HG03135 (cell line): ENCODE results near the gene TRIM29.

Experiments
- ATAC-seq: cut with Tn5 transposase; IDR thresholded peaks from one replicate; pipeline ENCODE4 v1.9.1; 2021; ENCODE audit warnings: mild to moderate bottlenecking, moderate library complexity; ENCODE audit not compliant: unreplicated experiment

The TRIM29 gene

DNA sequence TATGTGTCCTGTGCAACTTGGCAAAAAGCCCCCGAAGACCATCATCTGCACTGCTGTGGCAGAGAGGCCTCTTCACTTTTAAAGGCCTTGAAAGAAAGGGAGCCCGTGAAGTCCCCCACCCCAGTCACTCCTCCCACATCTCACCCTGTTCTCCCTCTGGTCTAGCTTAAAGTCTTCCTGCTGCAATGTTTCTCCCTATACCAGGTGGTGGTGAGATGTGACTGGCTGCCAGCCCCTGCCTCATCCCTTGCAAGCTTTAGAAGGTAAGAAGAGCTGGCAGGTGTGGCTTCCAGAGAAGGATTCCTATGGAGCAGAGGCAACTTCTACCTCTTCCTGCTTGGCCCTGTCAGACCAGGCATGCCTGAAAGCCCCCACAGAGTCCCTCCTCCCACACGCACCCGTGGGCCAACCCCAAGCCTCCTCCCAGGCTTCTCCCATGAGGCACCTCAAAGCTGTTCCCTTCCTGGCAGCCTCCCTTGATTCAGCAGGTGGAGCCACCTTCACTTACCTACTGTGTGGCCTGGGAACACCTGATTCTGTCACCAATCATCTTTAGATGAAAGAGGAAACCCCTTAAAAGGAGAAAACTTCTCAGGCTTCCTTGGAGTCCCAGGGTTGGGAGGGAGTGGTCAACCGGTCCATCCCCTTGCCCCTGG is 4.0 kb upstream of the TRIM29 start:
- ATAC-seq: no peak

DNA sequence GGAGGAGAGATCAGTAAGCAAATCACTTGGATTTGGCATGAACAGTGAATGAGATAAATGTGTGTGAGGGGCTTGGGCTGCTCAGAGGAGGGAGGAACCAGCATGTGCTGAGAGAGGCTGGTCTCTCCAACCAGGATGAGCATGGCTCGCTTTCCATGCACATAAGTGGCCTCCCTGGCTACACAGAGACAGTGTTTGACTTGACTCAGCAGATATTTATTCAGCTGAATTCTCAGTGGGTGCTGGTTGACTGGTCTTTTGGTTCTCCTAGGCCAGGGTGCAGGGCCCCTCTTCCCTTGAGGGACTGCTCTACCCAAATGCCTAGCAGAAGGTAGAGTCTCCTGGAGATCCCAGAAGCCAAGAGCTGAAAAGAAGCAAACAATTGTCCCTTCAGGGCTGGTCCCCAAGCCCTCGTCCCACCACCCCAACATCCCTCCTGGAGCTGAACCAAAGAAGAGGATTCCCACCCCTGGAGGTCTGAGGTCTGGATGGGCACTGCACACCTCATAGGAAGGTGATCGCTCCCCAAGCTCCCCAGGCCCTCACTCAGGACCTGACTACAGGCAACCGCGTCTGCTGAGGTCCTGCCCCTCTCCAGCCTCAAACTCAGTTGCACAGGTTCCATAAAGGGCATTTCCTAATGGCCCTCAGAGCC is 3.3 kb upstream of the TRIM29 start:
- ATAC-seq: no peak

DNA sequence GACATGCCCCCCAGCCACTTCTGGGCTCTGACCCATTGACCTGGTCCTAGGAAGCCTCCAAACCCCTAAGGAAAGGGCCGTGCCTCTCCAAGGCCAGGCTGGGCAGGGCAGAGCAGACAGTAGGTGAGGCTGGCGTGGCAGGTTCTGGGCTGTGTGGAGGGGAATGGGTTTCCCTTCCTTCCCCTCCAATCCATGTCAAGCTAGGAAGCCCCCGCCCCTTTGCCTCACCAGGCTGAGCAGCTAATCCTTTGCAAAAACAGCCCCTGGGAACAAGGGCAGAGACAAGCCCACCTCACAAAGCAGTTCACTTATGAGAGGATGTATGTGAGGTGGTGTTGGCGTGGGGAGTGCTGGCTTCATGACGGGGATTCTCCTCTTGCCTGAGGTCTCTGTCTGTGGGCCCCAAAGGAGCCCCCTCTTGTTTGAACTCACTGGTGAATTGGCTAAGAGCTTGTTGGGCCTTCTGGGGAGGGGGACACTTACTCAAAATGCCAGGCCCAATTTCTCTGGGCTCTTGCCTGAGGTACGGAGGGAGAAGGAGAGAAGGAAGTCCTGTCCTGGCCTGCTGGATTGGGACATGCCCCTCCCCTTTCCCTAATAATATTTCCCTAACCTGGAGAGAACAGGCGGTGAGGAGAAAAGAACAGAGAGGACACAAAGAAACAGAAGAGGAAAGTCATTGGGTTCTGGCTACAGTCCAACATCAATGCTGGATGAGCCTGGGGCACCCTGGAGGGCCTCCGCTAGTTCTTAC is 1.6 kb upstream of the TRIM29 start:
- ATAC-seq: no peak

DNA sequence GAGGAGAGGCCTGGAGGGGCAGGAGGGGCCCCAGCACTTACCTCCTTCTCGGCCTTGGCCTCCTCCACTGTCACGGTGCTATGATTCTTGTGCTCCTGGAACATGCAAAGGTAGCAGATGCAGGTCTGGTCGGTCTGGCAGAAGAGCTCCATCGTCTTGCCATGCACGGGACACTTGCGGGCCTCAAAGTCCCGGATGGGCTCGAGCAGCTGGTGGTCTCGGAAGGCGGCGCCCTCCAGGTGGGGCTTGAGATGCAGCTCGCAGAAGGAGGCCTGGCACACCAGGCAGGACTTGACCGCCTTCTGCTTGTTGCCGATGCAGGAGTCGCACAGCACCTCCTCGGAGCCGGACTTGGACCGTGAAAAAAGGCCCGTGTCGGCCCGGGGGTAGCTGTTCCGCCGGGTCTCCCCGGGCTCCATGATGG is 714 bp downstream of the TRIM29 start:
- ATAC-seq: no peak

DNA sequence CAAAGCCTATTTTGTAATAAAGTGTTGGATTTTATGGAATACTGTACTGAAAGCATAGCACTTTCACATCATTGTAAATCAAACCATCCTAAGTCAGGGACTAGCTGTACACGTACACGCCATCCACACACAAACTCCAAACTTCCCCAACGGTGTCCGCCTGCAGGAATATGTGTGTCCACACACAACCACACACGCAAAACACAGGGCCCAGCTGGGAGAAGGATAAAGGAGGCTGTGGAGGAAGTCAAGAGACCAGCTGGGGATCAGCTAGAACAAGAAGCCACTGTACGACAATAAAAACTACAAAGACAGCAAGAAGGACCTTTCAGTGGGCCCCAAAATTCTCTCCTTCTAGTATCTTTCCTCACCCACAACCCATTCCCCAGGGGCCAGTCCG is 1.6 kb downstream of the TRIM29 start:
- no peak for ATAC-seq

DNA sequence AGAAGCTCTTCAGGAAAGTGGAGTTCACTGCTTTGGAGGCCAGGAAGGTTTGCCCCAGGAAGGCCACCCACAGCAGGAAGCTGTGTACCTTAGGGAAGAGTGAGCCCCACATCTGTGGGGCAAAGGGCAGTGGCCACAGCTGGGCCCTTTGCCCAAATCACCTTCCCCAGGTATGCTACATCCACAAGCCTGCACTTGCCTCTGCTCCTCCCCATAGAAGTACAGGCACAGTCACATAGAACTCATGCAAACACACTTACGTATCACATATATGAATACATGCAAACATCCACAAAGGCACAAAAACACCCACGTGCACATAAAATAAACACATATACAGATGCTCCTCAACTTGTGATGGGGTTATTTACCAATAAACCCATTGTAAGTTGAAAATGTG is 2.1 kb downstream of the TRIM29 start:
- no peak for ATAC-seq

DNA sequence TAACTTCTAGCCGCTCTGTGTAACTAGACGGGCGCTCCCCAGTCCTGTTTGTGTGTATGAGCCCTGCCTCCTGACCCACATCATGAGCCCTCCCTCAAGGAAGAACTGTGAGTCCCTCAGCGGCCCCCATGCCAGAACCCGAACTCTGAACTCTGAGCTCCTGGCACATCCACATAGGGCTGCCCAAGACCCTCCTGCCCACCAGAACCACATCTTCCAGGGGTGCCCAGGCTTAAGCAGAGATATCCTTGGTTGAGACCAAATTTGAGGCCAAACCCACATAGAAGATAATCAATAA is 3.0 kb downstream of the TRIM29 start:
- no peak for ATAC-seq

DNA sequence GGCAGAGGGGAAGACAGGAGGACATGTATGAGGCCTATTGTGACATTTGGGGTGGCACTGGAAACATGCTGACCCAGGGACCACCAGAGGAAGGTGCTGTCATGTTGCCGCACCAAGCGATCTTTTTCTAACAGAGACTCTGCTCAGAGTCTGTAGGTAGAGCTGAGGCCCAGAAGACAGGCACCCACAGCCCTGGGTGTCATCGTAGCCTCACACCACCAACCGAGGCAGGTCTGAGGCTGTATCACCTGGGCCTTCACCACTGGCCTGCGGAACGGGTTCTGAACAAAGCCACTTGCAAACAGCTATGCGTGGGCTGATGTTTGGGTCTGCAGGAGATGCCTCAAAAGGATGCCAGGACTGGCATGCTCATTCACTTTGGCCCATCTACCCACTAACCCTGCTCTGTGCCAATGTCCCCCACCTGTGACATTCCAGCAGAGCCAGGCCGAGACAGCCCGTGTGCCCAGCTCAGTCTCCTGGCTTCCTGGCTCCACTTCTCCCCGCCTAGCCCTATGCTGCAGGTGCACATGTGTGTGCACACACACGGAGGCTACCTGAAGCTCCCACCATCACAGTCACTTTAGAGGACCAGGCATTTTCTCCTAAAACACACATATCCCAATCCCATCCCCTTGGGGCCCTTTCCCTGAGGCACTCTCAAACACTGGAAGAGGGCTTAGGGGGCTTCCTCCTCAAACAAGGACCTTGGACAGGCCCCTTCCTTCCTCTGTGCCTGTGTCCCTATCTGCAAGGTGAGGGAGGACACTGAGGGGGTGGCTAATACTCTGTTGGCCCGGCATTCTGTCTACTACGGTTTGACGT is 3.6 kb downstream of the TRIM29 start:
- ATAC-seq: no peak

DNA sequence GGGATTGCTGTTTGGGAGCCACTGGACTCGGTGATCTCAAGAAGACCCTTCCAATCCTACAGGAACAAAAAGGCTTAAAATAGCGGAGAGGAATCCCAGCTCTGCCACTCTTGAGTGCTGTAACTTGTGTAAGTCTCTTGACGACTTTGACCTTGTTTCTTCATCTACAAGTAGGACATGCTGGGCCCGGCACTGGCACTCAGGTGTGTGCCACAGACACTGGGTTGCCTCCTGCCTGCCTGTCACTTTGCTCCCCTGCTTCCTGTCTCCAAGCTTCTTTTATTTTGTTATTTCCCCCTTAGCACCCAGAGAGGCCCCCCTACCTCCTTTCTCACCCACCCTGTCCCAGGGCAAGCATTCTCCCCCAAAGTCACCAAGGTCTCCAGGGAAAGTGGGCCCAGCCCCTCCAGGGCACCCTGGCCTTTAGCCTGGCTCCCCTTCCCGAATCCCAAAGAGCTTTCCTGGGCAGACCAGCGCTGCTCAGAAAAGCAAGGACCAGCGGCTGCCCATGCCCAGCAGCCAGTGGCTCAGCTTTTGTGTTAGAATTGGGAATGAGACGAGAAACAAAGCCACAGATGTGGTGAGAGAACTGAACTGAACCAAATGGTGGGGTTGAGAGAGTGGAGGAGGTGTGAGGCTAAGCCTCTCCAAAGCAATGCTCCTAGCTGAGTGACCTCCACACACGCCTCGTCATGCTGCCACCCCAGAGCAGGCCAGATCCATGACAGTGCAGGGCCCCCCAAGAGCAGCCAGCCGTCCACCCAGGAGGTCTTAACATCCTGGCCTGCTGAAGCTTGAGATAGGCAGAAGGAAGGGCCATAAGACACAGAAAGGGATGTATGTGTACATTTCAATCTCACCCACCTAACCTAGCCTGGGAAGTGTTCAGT is 4.5 kb downstream of the TRIM29 start:
- no peak for ATAC-seq

DNA sequence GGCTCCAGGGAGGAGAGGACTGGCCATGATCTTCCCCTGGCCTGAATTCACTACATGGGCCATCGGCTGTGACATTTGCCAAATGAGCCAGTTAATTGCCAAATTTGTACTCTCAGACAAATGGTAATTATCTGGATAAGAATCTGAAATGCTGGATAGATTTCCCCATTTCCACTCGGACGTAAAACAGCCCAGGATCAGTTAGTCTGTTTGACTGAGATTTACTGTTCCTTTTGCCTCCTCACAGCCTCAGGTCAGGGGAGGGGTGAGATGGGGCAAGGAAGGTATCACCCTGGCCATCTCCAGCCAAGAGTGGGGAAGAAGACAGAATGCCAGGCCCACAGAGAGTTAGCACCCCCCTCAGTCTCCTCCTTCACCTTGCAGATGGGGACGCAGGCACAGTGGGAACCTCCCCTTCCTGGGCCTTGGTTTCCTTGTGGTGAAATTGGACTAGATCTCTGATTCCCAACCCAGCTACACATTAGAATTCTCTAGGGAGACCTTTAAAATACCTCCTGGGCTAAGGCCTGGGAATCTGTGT is 5.2 kb downstream of the TRIM29 start:
- no peak for ATAC-seq

DNA sequence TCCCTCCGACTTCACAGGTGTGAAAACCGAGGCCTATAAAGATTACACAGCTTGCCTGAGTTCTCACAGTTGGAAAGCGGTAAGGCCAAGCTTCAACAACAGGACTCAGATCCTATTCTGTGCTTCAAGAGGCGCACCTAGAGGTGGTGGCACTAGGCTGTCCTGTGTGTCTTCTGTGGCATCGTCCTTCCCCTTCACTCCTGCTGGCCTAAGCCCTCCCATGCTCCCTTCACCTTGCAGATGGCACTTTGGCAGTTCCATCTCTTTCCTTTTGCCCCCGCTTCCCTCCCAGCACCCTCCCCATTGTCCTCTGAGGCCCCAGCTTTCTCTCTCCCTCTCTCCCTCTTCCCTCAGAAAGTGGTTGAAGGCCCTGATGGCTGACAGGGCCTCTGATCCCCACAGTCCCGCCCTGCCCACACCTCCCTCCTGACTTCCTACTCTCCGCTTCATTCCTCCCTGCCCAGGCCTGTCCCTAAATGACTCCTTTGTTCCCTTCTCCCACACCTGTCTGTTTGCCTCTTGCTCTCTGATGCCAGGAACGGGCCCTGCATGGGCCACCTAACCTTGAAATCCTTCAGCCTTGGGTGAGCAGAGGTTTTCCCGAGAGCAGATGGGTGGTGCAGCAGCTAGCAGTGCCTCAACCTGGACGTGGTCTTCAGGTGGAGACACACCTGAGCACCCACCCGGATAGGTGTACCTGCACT is 5.8 kb downstream of the TRIM29 start:
- no peak for ATAC-seq

DNA sequence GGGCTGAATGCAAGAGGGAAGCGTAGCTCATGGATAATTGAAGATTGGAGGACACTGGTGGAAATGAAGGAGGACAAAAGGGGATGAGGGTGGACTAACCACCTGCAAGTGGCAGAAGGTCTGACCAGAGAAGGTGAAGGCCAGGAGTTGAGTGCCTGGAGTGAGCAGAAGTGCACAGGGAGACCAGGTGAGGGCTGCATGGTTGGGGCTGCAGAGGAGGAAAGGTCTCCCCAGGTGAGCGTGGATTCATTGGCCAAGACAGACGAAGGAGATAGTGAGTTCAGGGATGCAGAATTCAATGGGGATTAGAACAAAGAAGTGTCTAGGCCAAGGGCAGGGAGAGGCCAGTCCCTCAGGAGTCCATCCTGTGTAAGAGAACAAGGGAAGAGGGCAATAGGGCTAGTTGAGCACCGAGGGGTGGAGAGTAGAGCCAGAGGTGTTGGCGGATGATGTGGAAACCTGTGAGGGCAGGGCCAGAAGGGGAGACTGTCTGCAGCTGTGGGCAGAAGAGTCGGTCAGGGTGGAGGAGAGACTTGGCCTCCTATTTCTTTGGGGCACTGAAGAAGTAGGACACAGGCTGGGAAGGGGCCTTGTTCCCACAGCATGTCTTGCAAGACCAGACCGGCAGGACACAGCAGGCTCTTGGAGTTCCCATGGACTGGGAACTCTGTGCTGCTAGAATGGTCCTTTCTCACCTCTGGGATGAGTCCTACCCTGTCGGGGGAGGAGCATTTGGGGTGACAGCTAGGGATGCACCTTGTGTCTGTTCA is 6.7 kb downstream of the TRIM29 start:
- no peak for ATAC-seq

DNA sequence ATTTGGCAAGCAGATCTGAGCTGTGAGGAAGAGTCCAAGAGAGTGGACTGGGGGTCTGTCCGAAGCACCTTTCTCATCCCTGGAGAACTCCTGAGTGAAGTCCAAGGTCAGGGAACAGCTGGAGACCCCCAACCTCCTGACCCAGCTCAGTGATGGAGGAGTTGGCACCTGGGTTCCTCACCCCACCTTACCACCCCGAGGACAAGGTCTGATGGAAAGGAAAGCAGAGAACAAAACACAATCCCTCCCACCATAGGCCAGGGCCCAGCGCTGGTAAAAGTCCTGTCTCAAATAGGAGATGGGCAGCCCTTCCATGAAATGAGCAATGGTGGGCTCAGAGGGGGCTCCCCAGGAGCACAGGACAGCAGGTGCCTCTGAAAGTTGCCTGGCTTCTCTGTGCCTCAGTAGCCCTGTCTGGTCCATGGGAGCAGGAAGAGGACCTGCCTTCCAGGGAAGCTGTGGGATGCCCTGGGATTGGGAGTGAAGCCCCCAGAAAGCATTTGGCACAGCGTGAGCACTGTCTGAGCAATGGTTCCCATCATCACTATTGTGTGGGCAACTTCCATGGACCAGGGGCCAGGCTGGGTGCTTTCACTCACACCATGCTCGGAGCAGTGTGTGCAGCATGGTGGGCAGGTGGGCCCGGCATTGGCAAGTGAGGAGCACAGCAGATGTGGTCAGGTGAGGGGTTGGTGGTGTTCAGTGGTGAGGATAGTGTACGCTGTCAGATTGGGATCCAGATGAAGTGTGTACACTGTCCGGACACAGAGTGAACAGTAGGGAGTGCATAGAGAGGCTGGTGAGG is 7.5 kb downstream of the TRIM29 start:
- no peak for ATAC-seq

DNA sequence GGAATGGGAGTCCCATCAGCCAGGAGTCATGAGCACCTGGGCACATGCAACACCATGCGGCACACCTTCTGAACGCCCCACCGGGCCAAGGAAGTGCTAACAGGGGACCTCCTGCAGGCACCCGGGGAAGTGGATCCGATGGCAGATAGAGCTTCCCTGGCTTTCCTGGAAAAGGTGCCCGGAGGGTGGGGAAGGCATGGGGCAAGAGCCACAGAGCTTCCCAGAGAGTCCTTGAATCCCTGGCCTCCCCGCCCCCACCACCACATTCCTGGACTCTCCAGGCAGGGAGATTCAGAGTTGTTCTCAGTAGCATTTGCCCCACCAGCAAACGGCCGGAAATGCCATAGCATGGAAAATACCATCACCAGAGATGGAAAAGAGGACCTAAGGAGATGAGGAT is 8.3 kb downstream of the TRIM29 start:
- ATAC-seq: no peak

DNA sequence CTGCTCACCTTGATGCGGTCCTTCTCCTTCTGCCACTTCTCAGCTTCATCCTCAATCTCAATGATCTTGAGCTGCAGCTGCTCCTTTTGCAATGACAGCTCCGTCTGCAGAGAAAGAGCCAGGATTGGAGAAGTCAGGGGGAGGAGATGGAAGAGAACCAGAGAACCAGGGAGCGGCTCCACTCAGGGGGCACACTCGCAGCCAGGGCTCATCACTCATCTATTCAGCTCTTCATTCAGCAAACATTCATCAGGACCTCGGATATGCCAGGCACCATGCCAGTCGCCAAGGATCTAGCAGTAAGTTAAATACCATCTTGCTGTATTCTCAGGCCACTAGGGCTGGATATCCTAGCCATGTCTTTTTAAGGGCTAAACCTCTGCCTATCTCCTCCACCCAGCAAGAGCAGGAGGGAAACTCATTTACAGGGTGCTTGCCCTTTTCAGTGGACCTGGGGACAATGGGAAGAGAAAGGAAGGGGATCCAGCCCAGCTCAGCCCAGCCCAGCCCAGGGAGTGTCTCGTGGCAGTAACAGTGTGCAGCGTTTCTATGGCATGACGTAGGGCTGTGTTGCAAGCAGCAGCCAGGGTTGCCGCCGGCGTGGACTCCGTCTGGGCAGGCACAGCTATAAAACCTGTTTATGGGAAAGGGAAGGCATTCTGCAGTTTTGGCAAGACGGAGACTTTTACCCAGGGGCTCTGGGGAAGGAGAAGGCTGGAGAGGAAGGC is 9.4 kb downstream of the TRIM29 start:
- ATAC-seq: no peak

DNA sequence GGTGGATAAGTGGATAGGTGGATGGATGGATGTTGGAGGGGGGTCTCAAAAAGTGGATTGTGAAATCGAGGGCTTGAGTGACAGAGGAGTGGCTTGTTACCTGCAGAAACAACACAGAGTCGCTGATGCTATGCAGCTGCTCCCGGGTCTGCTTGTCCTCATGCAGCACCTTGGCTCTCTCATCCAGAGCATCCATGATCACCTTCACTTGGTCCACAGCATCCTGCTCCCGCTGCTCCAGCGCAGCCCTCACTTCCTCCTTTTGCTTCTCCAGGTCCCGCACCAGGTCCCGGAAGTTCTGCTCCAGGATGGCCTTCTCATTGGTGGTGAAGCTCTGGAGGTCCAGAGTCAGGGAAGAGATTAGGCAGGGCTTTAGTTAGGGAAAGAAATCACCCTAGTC is 10.7 kb downstream of the TRIM29 start:
- no peak for ATAC-seq

DNA sequence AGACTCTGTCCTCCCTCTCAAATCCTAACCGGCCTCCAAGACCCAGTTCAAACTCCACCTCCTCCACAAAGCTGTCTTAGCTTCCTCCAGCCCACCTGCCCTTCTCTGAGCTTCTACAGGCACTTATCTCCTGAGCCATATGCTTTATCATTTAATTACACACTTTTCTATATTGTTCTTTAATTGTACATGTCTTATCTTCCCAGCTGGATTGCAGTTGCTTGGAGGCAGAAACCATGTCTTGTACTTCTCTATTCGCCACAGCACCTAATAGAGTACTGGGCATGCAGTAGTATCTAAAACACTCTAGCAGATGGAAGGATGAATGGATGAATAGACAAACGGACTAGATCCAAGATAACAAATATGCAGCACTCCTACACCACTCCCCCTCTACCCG is 11.3 kb downstream of the TRIM29 start:
- ATAC-seq: no peak
